RWPE2 (cell line): Measurements from ENCODE around the gene ARMC9.

Source experiments
- ATAC-seq: fragments of 200-7000 bp; cut with Tn5 transposase; 3 replicates; pipeline ENCODE4 v1.9.1; 2021; ENCODE audit warnings: low read depth
- DNase-seq: peaks from one replicate; pipeline ENCODE4 v3.0.0-alpha.2; 2020; ENCODE audit warnings: low spot score
- H3K27ac ChIP-seq: fragments of 450-650 bp; 2 replicates; pipeline ENCODE4 v1.5.1; 2017; ENCODE audit warnings: mild to moderate bottlenecking; ENCODE audit not compliant: poor library complexity, severe bottlenecking
- H3K27me3 ChIP-seq: fragments of 250-450 bp; sonication (Bioruptor Pico); 2 replicates; pipeline ENCODE4 v1.5.1; 2021; ENCODE audit warnings: mild to moderate bottlenecking, moderate library complexity; ENCODE audit not compliant: insufficient read depth, poor library complexity, severe bottlenecking
- H3K36me3 ChIP-seq: fragments of 250-450 bp; sonication (Bioruptor Pico); 2 replicates; pipeline ENCODE4 v1.5.1; 2020; ENCODE audit warnings: low read depth, mild to moderate bottlenecking, moderate library complexity
- H3K4me1 ChIP-seq: fragments of 250-450 bp; sonication (Bioruptor Pico); 2 replicates; pipeline ENCODE4 v1.5.1; 2021; ENCODE audit warnings: mild to moderate bottlenecking, moderate library complexity; ENCODE audit not compliant: insufficient read depth, poor library complexity, severe bottlenecking
- H3K4me3 ChIP-seq: fragments of 250-450 bp; sonication (Bioruptor Pico); 2 replicates; pipeline ENCODE4 v1.5.1; 2021; ENCODE audit warnings: mild to moderate bottlenecking, moderate library complexity; ENCODE audit not compliant: severe bottlenecking
- H3K9me3 ChIP-seq: fragments of 250-450 bp; sonication (Bioruptor Pico); 2 replicates; pipeline ENCODE4 v1.5.1; 2021; ENCODE audit warnings: mild to moderate bottlenecking, moderate library complexity; ENCODE audit not compliant: severe bottlenecking
- TF ChIP-seq, protein P1 (sequence below): fragments of 450-650 bp; IDR thresholded peaks from one replicate; pipeline ENCODE4 v1.5.1; 2017; ENCODE audit warnings: mild to moderate bottlenecking, moderate library complexity; ENCODE audit not compliant: poor library complexity, severe bottlenecking

ARMC9 gene

DNA sequence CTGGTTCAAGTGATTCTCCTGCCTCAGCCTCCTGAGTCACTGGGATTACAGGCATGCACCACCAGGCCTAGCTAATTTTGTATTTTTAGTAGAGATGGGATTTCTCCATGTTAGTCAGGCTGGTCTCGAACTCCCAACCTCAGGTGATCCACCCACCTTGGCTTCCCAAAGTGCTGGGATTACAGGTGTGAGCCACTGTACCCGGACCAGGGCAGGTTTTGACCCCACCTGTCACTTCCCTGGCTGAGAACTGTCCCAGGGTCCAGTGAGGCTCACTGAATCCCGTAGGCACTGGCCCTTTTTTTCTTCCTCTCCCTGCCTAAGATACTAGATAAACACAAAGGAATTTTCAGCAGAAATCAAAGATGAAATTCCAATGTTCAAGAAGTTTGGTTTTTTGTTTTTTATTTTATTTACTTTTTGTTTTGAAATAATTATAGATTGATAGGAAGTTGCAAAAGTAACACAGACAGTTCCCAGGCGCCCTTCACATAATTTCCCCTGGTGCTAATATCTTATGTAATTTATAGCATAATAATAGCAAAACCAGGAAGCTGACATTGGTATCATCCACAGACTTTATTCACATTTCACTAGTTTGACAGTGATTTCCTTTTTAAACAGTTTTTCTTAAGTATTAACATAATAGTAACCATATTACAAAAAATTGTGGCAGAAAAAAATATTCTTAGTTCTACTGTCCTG lies 144.7 kb downstream of the ARMC9 start:
- no peak overlapping the region for H3K27ac ChIP-seq
- H3K4me3 ChIP-seq, result no peak overlapping the region
- peaks cover 5% of the 10 kb centered on the region for H3K4me1 ChIP-seq
- no peaks in the 10 kb centered on the region for H3K27me3 ChIP-seq
- H3K9me3 ChIP-seq, result no peaks in the 10 kb centered on the region
- DNase-seq (no peak), ATAC-seq (no peak)
- no peaks in the 10 kb centered on the region for H3K36me3 ChIP-seq
- TF ChIP-seq, protein P1, sequence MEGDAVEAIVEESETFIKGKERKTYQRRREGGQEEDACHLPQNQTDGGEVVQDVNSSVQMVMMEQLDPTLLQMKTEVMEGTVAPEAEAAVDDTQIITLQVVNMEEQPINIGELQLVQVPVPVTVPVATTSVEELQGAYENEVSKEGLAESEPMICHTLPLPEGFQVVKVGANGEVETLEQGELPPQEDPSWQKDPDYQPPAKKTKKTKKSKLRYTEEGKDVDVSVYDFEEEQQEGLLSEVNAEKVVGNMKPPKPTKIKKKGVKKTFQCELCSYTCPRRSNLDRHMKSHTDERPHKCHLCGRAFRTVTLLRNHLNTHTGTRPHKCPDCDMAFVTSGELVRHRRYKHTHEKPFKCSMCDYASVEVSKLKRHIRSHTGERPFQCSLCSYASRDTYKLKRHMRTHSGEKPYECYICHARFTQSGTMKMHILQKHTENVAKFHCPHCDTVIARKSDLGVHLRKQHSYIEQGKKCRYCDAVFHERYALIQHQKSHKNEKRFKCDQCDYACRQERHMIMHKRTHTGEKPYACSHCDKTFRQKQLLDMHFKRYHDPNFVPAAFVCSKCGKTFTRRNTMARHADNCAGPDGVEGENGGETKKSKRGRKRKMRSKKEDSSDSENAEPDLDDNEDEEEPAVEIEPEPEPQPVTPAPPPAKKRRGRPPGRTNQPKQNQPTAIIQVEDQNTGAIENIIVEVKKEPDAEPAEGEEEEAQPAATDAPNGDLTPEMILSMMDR, result no peak

DNA sequence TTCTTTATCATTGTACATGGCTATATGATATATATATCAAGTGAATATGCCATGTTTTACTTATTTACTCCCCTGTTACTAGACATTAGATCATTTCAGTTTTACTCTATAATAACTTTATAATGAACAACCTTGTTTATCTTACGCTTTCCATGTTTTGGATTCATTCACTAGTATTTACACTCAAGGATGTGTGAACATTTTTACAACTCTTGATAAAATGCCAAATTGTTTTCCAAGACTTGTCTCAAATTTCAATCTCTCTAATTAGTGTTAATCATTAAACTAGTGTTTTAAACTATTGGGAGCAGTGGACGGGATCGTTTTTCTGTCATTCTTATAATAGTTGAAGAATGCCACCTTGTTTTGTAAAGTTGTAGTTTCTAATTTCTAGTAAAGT lies 145.6 kb downstream of the ARMC9 start:
- ATAC-seq, result no peak
- DNase-seq, result no peak
- no peaks in the 10 kb centered on the region for H3K9me3 ChIP-seq
- H3K36me3 ChIP-seq, result no peaks in the 10 kb centered on the region
- H3K4me3 ChIP-seq, result no peak overlapping the region
- H3K27me3 ChIP-seq, result no peaks in the 10 kb centered on the region
- no peak overlapping the region for H3K27ac ChIP-seq
- TF ChIP-seq, protein P1, result no peak
- H3K4me1 ChIP-seq, result peaks cover 5% of the 10 kb centered on the region

DNA sequence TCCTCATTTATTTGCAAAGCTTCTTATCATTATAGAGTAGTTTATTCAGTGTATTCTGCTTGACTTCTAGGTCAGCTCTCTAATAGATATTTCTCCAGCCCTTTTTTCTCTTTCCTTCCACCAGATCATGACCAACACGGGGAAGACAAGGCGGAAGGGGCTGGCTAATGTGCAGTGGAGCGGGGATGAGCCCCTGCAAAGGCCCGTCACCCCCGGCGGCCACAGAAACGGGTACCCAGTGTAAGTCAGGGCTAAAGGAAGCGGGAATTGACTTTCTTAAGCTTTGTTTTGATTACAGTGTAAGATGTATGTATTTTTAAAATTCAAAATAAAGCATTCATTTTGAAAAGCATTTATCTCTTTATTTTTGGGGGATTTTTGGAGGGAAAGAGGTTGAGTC lies 146.4 kb downstream of the ARMC9 start:
- no peaks in the 10 kb centered on the region for H3K36me3 ChIP-seq
- peaks cover 5% of the 10 kb centered on the region for H3K4me1 ChIP-seq
- no peak overlapping the region for H3K4me3 ChIP-seq
- H3K27me3 ChIP-seq, result no peaks in the 10 kb centered on the region
- no peak overlapping the region for H3K27ac ChIP-seq
- no peak for ATAC-seq
- TF ChIP-seq, protein P1, result no peak
- no peaks in the 10 kb centered on the region for H3K9me3 ChIP-seq
- DNase-seq, result no peak

DNA sequence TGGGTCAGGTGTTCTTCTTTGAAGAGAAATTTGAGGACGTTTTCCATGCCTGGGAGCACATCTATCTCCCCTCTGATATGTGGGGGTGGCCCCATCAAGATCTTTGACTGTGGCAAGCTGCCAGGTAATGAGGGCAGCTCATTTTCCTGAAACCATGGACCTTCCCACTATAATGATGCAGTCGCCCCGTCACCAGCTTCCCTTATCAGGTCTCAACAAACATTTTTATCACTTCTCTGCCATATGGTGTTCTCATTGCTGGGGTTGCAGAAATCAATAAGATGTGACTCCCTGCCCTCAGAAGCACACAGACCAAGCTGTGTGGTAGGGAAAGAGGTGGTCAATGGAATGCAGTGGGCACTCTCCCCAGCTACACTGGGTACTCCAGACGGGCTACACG lies 148.7 kb downstream of the ARMC9 start:
- H3K9me3 ChIP-seq, result no peaks in the 10 kb centered on the region
- H3K4me3 ChIP-seq, result no peak overlapping the region
- no peaks in the 10 kb centered on the region for H3K27me3 ChIP-seq
- peaks cover 5% of the 10 kb centered on the region for H3K4me1 ChIP-seq
- TF ChIP-seq, protein P1, result no peak
- DNase-seq (no peak), ATAC-seq (no peak)
- no peaks in the 10 kb centered on the region for H3K36me3 ChIP-seq
- H3K27ac ChIP-seq, result no peak overlapping the region

DNA sequence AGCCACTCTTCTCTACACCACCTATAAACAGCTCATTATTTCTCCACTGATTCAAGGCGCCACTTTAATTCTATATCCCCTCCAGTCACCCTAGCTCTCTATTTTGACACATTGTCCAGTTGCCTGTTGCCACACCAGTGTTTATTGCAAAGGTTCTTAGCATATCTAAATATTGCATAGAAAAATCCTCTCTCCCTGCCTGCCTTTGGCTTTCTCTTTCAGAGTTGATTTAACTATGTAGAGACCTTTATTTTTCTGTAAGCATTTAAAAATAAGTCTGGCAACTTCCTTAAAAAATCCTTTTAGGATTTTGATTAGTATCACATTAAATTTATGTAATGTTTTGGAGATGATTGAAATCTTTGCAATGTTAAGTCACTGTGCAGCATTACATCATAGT lies 149.2 kb downstream of the ARMC9 start:
- TF ChIP-seq, protein P1, result no peak
- no peak overlapping the region for H3K27ac ChIP-seq

More for the DNA sequence above, 149.2 kb downstream of the ARMC9 start:
- Histone ChIP-seq H3K36me3 (no peaks in the 10 kb centered on the region), H3K27me3 (no peaks in the 10 kb centered on the region), H3K9me3 (no peaks in the 10 kb centered on the region), H3K4me1 (peaks cover 5% of the 10 kb centered on the region), H3K4me3 (no peak overlapping the region)
- ATAC-seq, result no peak
- DNase-seq, result no peak
